Stimulated activated CD8-positive, alpha-beta memory T cell treated with anti-CD3 and anti-CD28 coated beads, Interleukin-15, amount 100 ng/mL, for 4 hours (primary cell): ENCODE results near the gene RELL1.

Source experiments
- DNase-seq, 2 donors: peaks; one replicate each; pipeline ENCODE4 v3.0.0-alpha.2; 2020; ENCODE audit warnings: low read depth in 2 of 2

RELL1 gene

GRCh38 chr4:37635155-37635554 lies 51.0 kb downstream of the RELL1 start:
- no peak for DNase-seq

- no peak for DNase-seq
Observed at GRCh38 chr4:37634180-37634579, 52.0 kb downstream of the RELL1 start.

GRCh38 chr4:37632836-37633235 lies 53.3 kb downstream of the RELL1 start:
- DNase-seq = no peak

- DNase-seq = no peak
Observed at GRCh38 chr4:37631551-37631950, 54.6 kb downstream of the RELL1 start.

GRCh38 chr4:37629713-37630112 lies 56.5 kb downstream of the RELL1 start:
- DNase-seq = no peak

GRCh38 chr4:37628977-37629609 lies 57.1 kb downstream of the RELL1 start:
- no peak for DNase-seq

GRCh38 chr4:37627263-37627662 lies 58.9 kb downstream of the RELL1 start:
- DNase-seq = no peak

GRCh38 chr4:37625499-37625898 lies 60.7 kb downstream of the RELL1 start:
- DNase-seq = no peak

GRCh38 chr4:37623940-37624339 lies 62.2 kb downstream of the RELL1 start:
- DNase-seq = no peak

GRCh38 chr4:37623125-37623524 lies 63.1 kb downstream of the RELL1 start:
- DNase-seq = no peak

GRCh38 chr4:37620176-37620575 lies 66.0 kb downstream of the RELL1 start:
- no peak for DNase-seq

- no peak for DNase-seq
Observed at GRCh38 chr4:37615720-37616063, 70.5 kb downstream of the RELL1 start.

GRCh38 chr4:37615059-37615719 lies 71.0 kb downstream of the RELL1 start:
- DNase-seq = no peak

- DNase-seq = no peak
Observed at GRCh38 chr4:37612811-37613210, 73.4 kb downstream of the RELL1 start.

- DNase-seq = no peak
Observed at GRCh38 chr4:37609626-37610025, 76.5 kb downstream of the RELL1 start.

- DNase-seq = no peak
Observed at GRCh38 chr4:37607018-37607417, 79.2 kb downstream of the RELL1 start.

- no peak for DNase-seq
Observed at GRCh38 chr4:37605843-37606565, 80.2 kb downstream of the RELL1 start.

GRCh38 chr4:37604461-37604860 lies 81.7 kb downstream of the RELL1 start:
- DNase-seq = no peak

- DNase-seq = no peak
Observed at GRCh38 chr4:37603711-37604110, 82.5 kb downstream of the RELL1 start.

GRCh38 chr4:37603070-37603468 lies 83.1 kb downstream of the RELL1 start:
- DNase-seq = peak; percentile 34 to 45

- no peak for DNase-seq
Observed at GRCh38 chr4:37602454-37603069, 83.6 kb downstream of the RELL1 start.

- DNase-seq = no peak
Observed at GRCh38 chr4:37601531-37601930, 84.6 kb downstream of the RELL1 start.
